Measurements from ENCODE around the gene CLOCK. TPM values are rescaled to one million over a fixed set of nuclear protein-coding genes. Genes with fewer than 3 reads are reported as not detected.
A peak's percentile ranks its signal among the peaks of the same experiment; 100 is the strongest.

Gene CLOCK
- total RNA-seq, 1 experiment from 2014 or later, result 9.5 TPM

DNA sequence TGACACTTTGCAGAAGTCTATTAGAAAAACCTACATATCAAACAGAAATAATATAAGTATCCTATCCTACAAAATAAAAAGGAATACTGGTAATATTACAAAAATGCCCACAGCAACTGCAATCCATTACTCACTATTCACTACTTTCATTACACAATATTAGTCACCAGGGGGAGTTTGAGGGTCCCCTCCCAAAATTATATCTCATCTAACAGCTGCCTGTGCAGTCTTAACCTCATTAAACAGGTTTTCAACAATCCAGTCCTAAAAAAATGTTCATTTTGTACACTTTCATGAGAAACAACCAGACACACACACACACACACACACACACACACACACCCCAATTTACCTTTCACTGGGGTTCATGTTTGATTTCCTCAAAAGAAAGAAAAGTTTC, 2.9 kb downstream of the CLOCK start:
- H3K27me3 ChIP-seq (replicated peaks; ENCODE audit: control insufficient read depth, insufficient read depth, low read length), result no peaks in the 10 kb centered on the region
- no peaks in the 10 kb centered on the region for H3K9me3 ChIP-seq
- TF ChIP-seq, protein P1, sequence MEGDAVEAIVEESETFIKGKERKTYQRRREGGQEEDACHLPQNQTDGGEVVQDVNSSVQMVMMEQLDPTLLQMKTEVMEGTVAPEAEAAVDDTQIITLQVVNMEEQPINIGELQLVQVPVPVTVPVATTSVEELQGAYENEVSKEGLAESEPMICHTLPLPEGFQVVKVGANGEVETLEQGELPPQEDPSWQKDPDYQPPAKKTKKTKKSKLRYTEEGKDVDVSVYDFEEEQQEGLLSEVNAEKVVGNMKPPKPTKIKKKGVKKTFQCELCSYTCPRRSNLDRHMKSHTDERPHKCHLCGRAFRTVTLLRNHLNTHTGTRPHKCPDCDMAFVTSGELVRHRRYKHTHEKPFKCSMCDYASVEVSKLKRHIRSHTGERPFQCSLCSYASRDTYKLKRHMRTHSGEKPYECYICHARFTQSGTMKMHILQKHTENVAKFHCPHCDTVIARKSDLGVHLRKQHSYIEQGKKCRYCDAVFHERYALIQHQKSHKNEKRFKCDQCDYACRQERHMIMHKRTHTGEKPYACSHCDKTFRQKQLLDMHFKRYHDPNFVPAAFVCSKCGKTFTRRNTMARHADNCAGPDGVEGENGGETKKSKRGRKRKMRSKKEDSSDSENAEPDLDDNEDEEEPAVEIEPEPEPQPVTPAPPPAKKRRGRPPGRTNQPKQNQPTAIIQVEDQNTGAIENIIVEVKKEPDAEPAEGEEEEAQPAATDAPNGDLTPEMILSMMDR (IDR thresholded peaks at IDR 0.05; ENCODE audit: insufficient read depth in 1 of 2, low read depth in 1 of 2, low read length in 1 of 2, severe bottlenecking in 1 of 2, unreplicated experiment in 1 of 2), result peak in 1 of 2 experiments; percentile 1
- peaks cover 15% of the 10 kb centered on the region for H3K4me1 Mint-ChIP-seq (ENCODE audit: low read depth, unreplicated experiment)
- H3K27ac Mint-ChIP-seq (ENCODE audit: unreplicated experiment), result peak overlapping the region; percentile 56
- BruUV-seq (replicated peaks), result no TSS peak
- POLR2A ChIA-PET, result no interaction called here
- intact Hi-C loops (cut with micrococcal nuclease; ENCODE audit: unreplicated experiment), result loop anchor here (10.0 kb wide), 1 partner anchor 191 kb away; no protein-coding TSS in a partner anchor
- no peak for DNase-seq
- no peaks in the 10 kb centered on the region for H3K36me3 ChIP-seq (ENCODE audit: control insufficient read depth, insufficient read depth, low read length)
- H3K9me3 Mint-ChIP-seq (ENCODE audit: unreplicated experiment), result no peaks in the 10 kb centered on the region
- H3K4me3 ChIP-seq (ENCODE audit: low read depth, low read length), result no peak overlapping the region
- no peaks in the 10 kb centered on the region for H3K27me3 Mint-ChIP-seq (ENCODE audit: insufficient read depth, unreplicated experiment)
- no peaks in the 10 kb centered on the region for H3K36me3 Mint-ChIP-seq (ENCODE audit: insufficient read depth, unreplicated experiment)
- peak overlapping the region; percentile 83 for H3K4me3 Mint-ChIP-seq (ENCODE audit: unreplicated experiment)
- CTCF ChIA-PET, result no interaction called here
- H3K4me1 ChIP-seq, result peaks cover 18% of the 10 kb centered on the region

- ChIA-PET POLR2A (no interaction called here), CTCF (no interaction called here)
- Mint-ChIP-seq H3K4me1 (ENCODE audit: low read depth, unreplicated experiment) (no peaks in the 10 kb centered on the region), H3K27me3 (ENCODE audit: insufficient read depth, unreplicated experiment) (no peaks in the 10 kb centered on the region), H3K4me3 (ENCODE audit: unreplicated experiment) (no peak overlapping the region), H3K36me3 (ENCODE audit: insufficient read depth, unreplicated experiment) (no peaks in the 10 kb centered on the region), H3K9me3 (ENCODE audit: unreplicated experiment) (peaks cover 9% of the 10 kb centered on the region), H3K27ac (ENCODE audit: unreplicated experiment) (no peak overlapping the region)
- H3K36me3 ChIP-seq (ENCODE audit: control insufficient read depth, insufficient read depth, low read length), result no peaks in the 10 kb centered on the region
- no TSS peak for BruUV-seq (replicated peaks)
- peaks cover 9% of the 10 kb centered on the region for H3K4me1 ChIP-seq
- TF ChIP-seq, protein P1 (IDR thresholded peaks at IDR 0.05; ENCODE audit: insufficient read depth in 1 of 2, low read depth in 1 of 2, low read length in 1 of 2, severe bottlenecking in 1 of 2, unreplicated experiment in 1 of 2), result no peak
- H3K27me3 ChIP-seq (replicated peaks; ENCODE audit: control insufficient read depth, insufficient read depth, low read length), result no peaks in the 10 kb centered on the region
- no peaks in the 10 kb centered on the region; the same call in 1 of the 2 replicates for H3K9me3 ChIP-seq
- no peak for DNase-seq
- H3K4me3 ChIP-seq (ENCODE audit: low read depth, low read length), result no peak overlapping the region
- intact Hi-C loops (cut with micrococcal nuclease; ENCODE audit: unreplicated experiment), result loop anchor here (10.0 kb wide), 1 partner anchor 195 kb away; no protein-coding TSS in a partner anchor
Measured at GRCh38 chr4:55540271-55540670, 6.4 kb downstream of the CLOCK start.

GRCh38 chr4:55539658-55540057, 7.1 kb downstream of the CLOCK start:
- Mint-ChIP-seq H3K9me3 (ENCODE audit: unreplicated experiment) (peaks cover 9% of the 10 kb centered on the region), H3K27me3 (ENCODE audit: insufficient read depth, unreplicated experiment) (no peaks in the 10 kb centered on the region), H3K27ac (ENCODE audit: unreplicated experiment) (no peak overlapping the region), H3K4me3 (ENCODE audit: unreplicated experiment) (no peak overlapping the region), H3K36me3 (ENCODE audit: insufficient read depth, unreplicated experiment) (no peaks in the 10 kb centered on the region), H3K4me1 (ENCODE audit: low read depth, unreplicated experiment) (no peaks in the 10 kb centered on the region)
- CTCF ChIA-PET, result no interaction called here
- no peaks in the 10 kb centered on the region for H3K36me3 ChIP-seq (ENCODE audit: control insufficient read depth, insufficient read depth, low read length)
- H3K9me3 ChIP-seq, result no peaks in the 10 kb centered on the region; the same call in 1 of the 2 replicates
- no peak for DNase-seq
- intact Hi-C loops (cut with micrococcal nuclease; ENCODE audit: unreplicated experiment), result loop anchor here (10.0 kb wide), 1 partner anchor 195 kb away; no protein-coding TSS in a partner anchor
- POLR2A ChIA-PET, result no interaction called here
- TF ChIP-seq, protein P1 (IDR thresholded peaks at IDR 0.05; ENCODE audit: insufficient read depth in 1 of 2, low read depth in 1 of 2, low read length in 1 of 2, severe bottlenecking in 1 of 2, unreplicated experiment in 1 of 2), result no peak
- H3K4me1 ChIP-seq, result peaks cover 8% of the 10 kb centered on the region
- H3K27me3 ChIP-seq (replicated peaks; ENCODE audit: control insufficient read depth, insufficient read depth, low read length), result no peaks in the 10 kb centered on the region
- BruUV-seq (replicated peaks), result no TSS peak
- H3K4me3 ChIP-seq (ENCODE audit: low read depth, low read length), result no peak overlapping the region
